ENCODE measurements around the gene TBC1D4. TPM values are rescaled to one million over a fixed set of nuclear protein-coding genes. Genes with fewer than 3 reads are reported as not detected.

TBC1D4 gene
- total and polyA plus RNA-seq, 10 of the 15 experiments (the other 5 are each of a cell fraction or from before 2014, with no cell fraction given): 11.0 to 38.6 (median 25.5) TPM

- TF ChIP-seq WRNIP1 (IDR thresholded peaks at IDR 0.05; ENCODE audit: borderline replicate concordance, low read depth, low read length): no peak
- TF ChIP-seq SMAD5 (IDR thresholded peaks at IDR 0.05; ENCODE audit: low read depth): no peak
- no peak for TF ChIP-seq ZNF217 (IDR thresholded peaks at IDR 0.05)
Observed at GRCh38 chr13:75512253-75512652, 30.3 kb upstream of the TBC1D4 start (continued).

GRCh38 chr13:75511051-75511625 is 29.2 kb upstream of the TBC1D4 start:
- no peaks in the 10 kb centered on the region for H3K27me3 ChIP-seq (replicated peaks in 1 of 2; ENCODE audit: control insufficient read depth in 2 of 2, insufficient read depth in 2 of 2, low read length in 1 of 2)
- ChIA-PET CTCF (interaction anchor here (1.3 kb wide), 1 partner anchor 28 kb away, joined by 3 read pairs; no protein-coding TSS in a partner anchor), SMC1A (ENCODE audit: uncharacterized antibody, unreplicated experiment) (interaction anchor here (1.1 to 1.8 kb wide), 3 partner anchors 21 to 26 kb away, joined by 4 to 8 read pairs (median 6); partner anchors contain the start of gene COMMD6), POLR2A (no interaction called here), RAD21 (ENCODE audit: unreplicated experiment) (interaction anchor here (0.9 kb wide), 1 partner anchor 16 kb away, joined by 3 read pairs; no protein-coding TSS in a partner anchor)
- H3K27ac ChIP-seq (ENCODE audit: control insufficient read depth, insufficient read depth): no peak overlapping the region
- BruUV-seq (replicated peaks): no TSS peak
- H3K79me2 ChIP-seq (ENCODE audit: control insufficient read depth, insufficient read depth, low read length): no peaks in the 10 kb centered on the region
- H3K9ac ChIP-seq (ENCODE audit: control insufficient read depth, insufficient read depth, low read length): no peak overlapping the region
- no peak for TF ChIP-seq JUNB (IDR thresholded peaks at IDR 0.05)
- TF ChIP-seq CTCF (IDR thresholded peaks at IDR 0.05 in 2 of 3, conservative IDR thresholded peaks at IDR 0.05 in 1 of 3; ENCODE audit: control insufficient read depth in 2 of 3, extremely low read depth in 1 of 3, insufficient read depth in 1 of 3, low read depth in 3 of 3, low read length in 3 of 3): no peak
- TF ChIP-seq TCF12 (IDR thresholded peaks at IDR 0.05; ENCODE audit: low read depth, low read length): no peak
- no peak for TF ChIP-seq NFXL1 (IDR thresholded peaks at IDR 0.05; ENCODE audit: borderline replicate concordance)
- TF ChIP-seq CHD1 (IDR thresholded peaks at IDR 0.05; ENCODE audit: low read depth, low read length): no peak
- no peak for TF ChIP-seq HDGF (IDR thresholded peaks at IDR 0.05)
- no peak for FAIRE-seq
- no peak overlapping the region for H2AFZ ChIP-seq (ENCODE audit: control insufficient read depth, low read depth, low read length)
- intact Hi-C loops (cut with micrococcal nuclease; ENCODE audit: unreplicated experiment) (no loop called here), in situ Hi-C loops (cut with MboI) (no loop called here)
- no peaks in the 10 kb centered on the region for H4K20me1 ChIP-seq (ENCODE audit: control insufficient read depth, insufficient read depth)
- peaks cover 40% of the 10 kb centered on the region for H3K4me1 ChIP-seq (ENCODE audit: control insufficient read depth, insufficient read depth, low read length)
- H3K36me3 ChIP-seq (ENCODE audit: control insufficient read depth in 2 of 2, insufficient read depth in 2 of 2, low read length in 1 of 2): no peaks in the 10 kb centered on the region
- peaks cover 8% of the 10 kb centered on the region; the same call in 2 of the 3 replicates for H3K9me3 ChIP-seq (replicated peaks; ENCODE audit: control insufficient read depth, insufficient read depth, low read length)
- no peak for ATAC-seq
- no peak overlapping the region for H3K4me3 ChIP-seq
- no peak overlapping the region for H3K4me2 ChIP-seq (ENCODE audit: control insufficient read depth, insufficient read depth)
- no peak for DNase-seq (ENCODE audit: low read depth, low spot score)
- 96% methylated on average over 3 of the region's 3 CpGs for WGBS (ENCODE audit: insufficient coverage, insufficient replicate concordance, low lambda C conversion rate, missing lambda C conversion rate)

Measured in GM12878 (cell line).